H1 (cell line): Measurements from ENCODE around the gene RBM45. TPM values are rescaled to one million over a fixed set of nuclear protein-coding genes. Genes with fewer than 3 reads are reported as not detected.

Experiments
- BACH1 ChIP-seq: IDR thresholded peaks from 2 replicates; pipeline ENCODE4 v1.6.1; 2012; ENCODE audit warnings: low read length, improper control_type of control experiment
- BCL11A ChIP-seq, 2 experiments: IDR thresholded peaks; one replicate each; pipeline ENCODE4 v1.6.1; 2011; ENCODE audit warnings: low read depth in 2 of 2, low read length in 2 of 2, mild to moderate bottlenecking in 2 of 2
- BRCA1 ChIP-seq: IDR thresholded peaks from 2 replicates; pipeline ENCODE4 v1.6.1; 2012; ENCODE audit warnings: low read depth, low read length, improper control_type of control experiment
- CTCF ChIP-seq, 3 experiments: IDR thresholded peaks; 1 replicate in 2 of 3; 2 replicates in 1 of 3; pipeline versions ENCODE4 v1.5.1 to v1.6.1; 2011; ENCODE audit warnings: low read length in 3 of 3, mild to moderate bottlenecking in 3 of 3, inconsistent platforms in 2 of 3, low read depth in 1 of 3, moderate library complexity in 1 of 3; ENCODE audit not compliant: insufficient read depth in 1 of 3; ENCODE audit errors: control extremely low read depth in 1 of 3
- FOSL1 ChIP-seq: IDR thresholded peaks from 2 replicates; pipeline ENCODE4 v1.6.1; 2011; ENCODE audit warnings: mild to moderate bottlenecking, low read depth, low read length, moderate library complexity; ENCODE audit not compliant: insufficient read depth
- GABPA ChIP-seq: IDR thresholded peaks from 2 replicates; pipeline ENCODE4 v1.6.1; 2011; ENCODE audit warnings: mild to moderate bottlenecking, low read length, moderate library complexity, borderline replicate concordance; ENCODE audit not compliant: insufficient read depth
- KDM4A ChIP-seq: IDR thresholded peaks from one replicate; pipeline ENCODE4 v1.7.1; 2012; ENCODE audit warnings: low read depth, mild to moderate bottlenecking, moderate library complexity, low read length, inconsistent platforms; ENCODE audit not compliant: severe bottlenecking
- MAX ChIP-seq: IDR thresholded peaks from 2 replicates; pipeline ENCODE4 v1.6.1; 2012; ENCODE audit warnings: inconsistent platforms
- NRF1 ChIP-seq: IDR thresholded peaks from 2 replicates; pipeline ENCODE4 v1.6.1; 2011; ENCODE audit warnings: mild to moderate bottlenecking, low read depth, low read length, improper control_type of control experiment
- POLR2A ChIP-seq, 2 experiments: IDR thresholded peaks; 1 replicate in 1 of 2; 2 replicates in 1 of 2; pipeline ENCODE4 v1.6.1; 2011; ENCODE audit warnings: low read depth in 2 of 2, low read length in 2 of 2, mild to moderate bottlenecking in 2 of 2; ENCODE audit errors: control extremely low read depth in 1 of 2
- POU5F1 ChIP-seq: IDR thresholded peaks from 2 replicates; pipeline ENCODE4 v1.6.1; 2011; ENCODE audit warnings: low read depth, mild to moderate bottlenecking, low read length, moderate library complexity
- SIN3A ChIP-seq, 2 experiments: IDR thresholded peaks in 1 of 2; conservative IDR thresholded peaks in 1 of 2; 2 replicates each; pipeline ENCODE4 v1.6.1; 2011 to 2012; ENCODE audit warnings: low read length in 2 of 2, improper control_type of control experiment in 1 of 2, low read depth in 1 of 2, mild to moderate bottlenecking in 1 of 2
- SP1 ChIP-seq: IDR thresholded peaks from 2 replicates; pipeline ENCODE4 v1.6.1; 2011; ENCODE audit warnings: low read depth, low read length
- SRF ChIP-seq: IDR thresholded peaks from 2 replicates; pipeline ENCODE4 v1.6.1; 2011; ENCODE audit warnings: mild to moderate bottlenecking, low read depth, low read length, moderate library complexity
- TAF1 ChIP-seq: IDR thresholded peaks from 2 replicates; pipeline ENCODE4 v1.6.1; 2011; ENCODE audit warnings: mild to moderate bottlenecking, low read depth, low read length
- YY1 ChIP-seq: IDR thresholded peaks from 2 replicates; pipeline ENCODE4 v1.6.1; 2011; ENCODE audit warnings: low read depth, mild to moderate bottlenecking, low read length
- polyA plus RNA-seq, 7 experiments: library from polyadenylated mRNA; depleted of rRNA in 3 of 7; stranded (reverse) in 5 of 7; unstranded in 2 of 7; fragments of >200 nt in 5 of 7; fragments of 200-250 nt in 2 of 7; gene quantifications; 1 replicate in 5 of 7; 2 replicates in 1 of 7; 4 replicates in 1 of 7; pipeline versions ENCODE4 v1.2.1 to v1.2.3, GENCODE V29; 2011 to 2013; ENCODE audit warnings: missing spikeins in 2 of 7, mixed read lengths in 2 of 7
- total RNA-seq: library from RNA; stranded (reverse); fragmentation: NEBNext Ultra II Directional; extraction: Animal tissue kit (Norgen Biotek cat#: 25700); gene quantifications from 2 replicates; pipeline ENCODE4 v1.2.1, GENCODE V29; 2021

Gene RBM45
- total and polyA plus RNA-seq, 2 of the 8 experiments (the other 6 are each of a cell fraction or from before 2014, with no cell fraction given), result 4.7 to 10.4 TPM

DNA sequence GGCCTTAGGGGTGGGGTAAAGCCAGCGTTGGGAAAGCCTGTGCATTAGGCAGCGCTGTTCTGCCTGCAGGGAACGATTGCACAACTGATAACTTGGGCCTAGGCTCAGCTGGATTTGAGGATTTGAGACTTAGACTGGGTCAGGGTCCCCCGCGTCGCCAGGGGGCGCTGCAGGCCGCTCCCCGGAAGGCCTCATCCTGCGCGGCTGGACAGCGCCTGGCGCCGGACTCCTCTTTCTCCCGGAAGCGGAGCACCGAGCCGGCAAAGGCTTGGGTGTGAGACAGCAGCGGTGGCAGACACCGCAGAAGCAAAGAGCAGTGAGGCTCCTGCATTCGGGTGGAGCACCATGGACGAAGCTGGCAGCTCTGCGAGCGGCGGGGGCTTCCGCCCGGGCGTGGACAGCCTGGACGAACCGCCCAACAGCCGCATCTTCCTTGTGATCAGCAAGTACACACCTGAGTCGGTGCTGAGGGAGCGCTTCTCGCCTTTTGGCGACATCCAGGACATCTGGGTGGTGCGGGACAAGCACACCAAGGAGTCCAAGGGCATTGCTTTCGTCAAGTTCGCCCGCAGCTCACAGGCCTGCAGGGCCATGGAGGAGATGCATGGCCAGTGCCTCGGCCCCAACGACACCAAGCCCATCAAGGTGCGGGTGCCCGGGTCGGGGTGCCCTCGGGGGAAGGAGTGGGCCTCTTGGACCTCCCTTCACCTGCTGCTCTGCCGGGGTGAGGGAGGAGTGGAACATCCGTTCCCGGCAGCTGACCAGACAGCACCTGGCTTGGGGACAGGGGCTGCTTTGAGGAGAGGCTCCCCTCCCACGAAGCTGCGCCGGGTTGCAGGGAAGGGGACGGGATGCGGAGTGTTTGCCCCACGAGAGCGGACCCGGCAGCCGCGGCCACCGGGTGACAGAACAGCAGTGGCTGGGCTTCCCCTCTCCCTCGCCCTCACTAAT lies at the start of gene RBM45 (continued):
- TF ChIP-seq POU5F1 (no peak), MAX (no peak; the same call in 1 of the 2 replicates), SP1 (no peak), GABPA (peak; percentile 80; the same call in 1 of the 2 replicates), TAF1 (peak; percentile 95), KDM4A (peak; percentile 89), BACH1 (no peak), SIN3A (conservative IDR thresholded peaks at IDR 0.05 in 1 of 2, IDR thresholded peaks at IDR 0.05 in 1 of 2; ENCODE audit: low read depth in 1 of 2, low read length in 2 of 2) (peak; percentile 69 to 80; a peak in 2 of 4 replicates), CTCF (IDR thresholded peaks at IDR 0.05; ENCODE audit: control extremely low read depth in 1 of 3, insufficient read depth in 1 of 3, low read depth in 1 of 3, low read length in 3 of 3) (peak; percentile 87 to 95 (median 91)), YY1 (peak; percentile 61; the same call in 1 of the 2 replicates), FOSL1 (no peak), BRCA1 (no peak), BCL11A (IDR thresholded peaks at IDR 0.05; ENCODE audit: low read depth in 2 of 2, low read length in 2 of 2) (no peak), NRF1 (no peak), POLR2A (IDR thresholded peaks at IDR 0.05; ENCODE audit: control extremely low read depth in 1 of 2, low read depth in 2 of 2, low read length in 2 of 2) (peak in 1 of 2 experiments; percentile 87; a peak in 2 of 3 replicates), SRF (no peak)
